NB4 (cell line): ENCODE results near the gene PANK2.
"Not testable (repeated sequence)": the region's sequence is repeated elsewhere in the genome, so short reads cannot be mapped to it uniquely, and the experiment has no call there.

Source experiments
- DNase-seq: peaks from one replicate; pipeline ENCODE4 v3.0.0; 2010; ENCODE audit warnings: low read depth
- H3K4me3 ChIP-seq: one replicate; pipeline ENCODE4 v1.5.1; 2011; ENCODE audit warnings: mild to moderate bottlenecking, low read depth, low read length, moderate library complexity
- MYC ChIP-seq: IDR thresholded peaks from 2 replicates; pipeline ENCODE4 v1.6.1; 2011; ENCODE audit warnings: low read depth, low read length
- POLR2A ChIP-seq: IDR thresholded peaks from 2 replicates; pipeline ENCODE4 v1.6.1; 2011; ENCODE audit warnings: mild to moderate bottlenecking; ENCODE audit not compliant: insufficient read length; ENCODE audit errors: extremely low read depth
- TF ChIP-seq, protein P1 (sequence below): IDR thresholded peaks from one replicate; pipeline ENCODE4 v1.5.1; 2012; ENCODE audit warnings: low read depth, low read length
- TF ChIP-seq, protein P2 (sequence below): IDR thresholded peaks from 2 replicates; pipeline ENCODE4 v1.6.1; 2011; ENCODE audit warnings: low read depth, low read length

Gene PANK2

DNA sequence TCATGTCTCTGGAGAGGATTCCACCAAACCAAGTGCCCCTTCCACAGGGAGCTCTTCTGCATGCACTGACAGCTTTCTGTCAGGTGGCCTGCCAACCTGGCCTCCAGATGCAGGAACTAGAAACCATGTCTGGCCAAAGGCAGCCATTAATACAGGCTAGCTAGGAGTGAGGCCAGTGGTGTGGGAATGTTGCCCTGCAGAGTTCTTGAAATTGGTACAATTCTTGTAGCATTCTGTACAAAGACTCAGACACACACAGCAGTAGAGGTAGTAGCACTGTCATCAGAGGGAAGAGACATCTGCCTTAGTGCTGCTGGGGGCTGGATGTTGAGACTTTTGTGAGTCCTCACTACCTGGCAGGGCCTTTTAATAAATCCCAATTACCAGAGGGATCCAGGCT lies 77.4 kb downstream of the PANK2 start:
- no peak for DNase-seq
- TF ChIP-seq, protein P1, sequence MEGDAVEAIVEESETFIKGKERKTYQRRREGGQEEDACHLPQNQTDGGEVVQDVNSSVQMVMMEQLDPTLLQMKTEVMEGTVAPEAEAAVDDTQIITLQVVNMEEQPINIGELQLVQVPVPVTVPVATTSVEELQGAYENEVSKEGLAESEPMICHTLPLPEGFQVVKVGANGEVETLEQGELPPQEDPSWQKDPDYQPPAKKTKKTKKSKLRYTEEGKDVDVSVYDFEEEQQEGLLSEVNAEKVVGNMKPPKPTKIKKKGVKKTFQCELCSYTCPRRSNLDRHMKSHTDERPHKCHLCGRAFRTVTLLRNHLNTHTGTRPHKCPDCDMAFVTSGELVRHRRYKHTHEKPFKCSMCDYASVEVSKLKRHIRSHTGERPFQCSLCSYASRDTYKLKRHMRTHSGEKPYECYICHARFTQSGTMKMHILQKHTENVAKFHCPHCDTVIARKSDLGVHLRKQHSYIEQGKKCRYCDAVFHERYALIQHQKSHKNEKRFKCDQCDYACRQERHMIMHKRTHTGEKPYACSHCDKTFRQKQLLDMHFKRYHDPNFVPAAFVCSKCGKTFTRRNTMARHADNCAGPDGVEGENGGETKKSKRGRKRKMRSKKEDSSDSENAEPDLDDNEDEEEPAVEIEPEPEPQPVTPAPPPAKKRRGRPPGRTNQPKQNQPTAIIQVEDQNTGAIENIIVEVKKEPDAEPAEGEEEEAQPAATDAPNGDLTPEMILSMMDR: no peak
- no peak for TF ChIP-seq POLR2A
- TF ChIP-seq, protein P2, sequence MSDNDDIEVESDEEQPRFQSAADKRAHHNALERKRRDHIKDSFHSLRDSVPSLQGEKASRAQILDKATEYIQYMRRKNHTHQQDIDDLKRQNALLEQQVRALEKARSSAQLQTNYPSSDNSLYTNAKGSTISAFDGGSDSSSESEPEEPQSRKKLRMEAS: no peak

GRCh38 chr20:3970016-3970415 lies 80.8 kb downstream of the PANK2 start:
- no peak for DNase-seq
- no peak overlapping the region for H3K4me3 ChIP-seq
- TF ChIP-seq POLR2A: no peak

More for the DNA sequence above, 77.4 kb downstream of the PANK2 start:
- no peak overlapping the region for H3K4me3 ChIP-seq

GRCh38 chr20:3971145-3971544 lies 82.0 kb downstream of the PANK2 start:
- TF ChIP-seq, protein P2: no peak
- no peak for TF ChIP-seq POLR2A
- no peak for TF ChIP-seq MYC
- TF ChIP-seq, protein P1: no peak
- DNase-seq: no peak
- no peak overlapping the region for H3K4me3 ChIP-seq

- DNase-seq: no peak
- H3K4me3 ChIP-seq: no peak overlapping the region
Measured at GRCh38 chr20:3972161-3972560, 83.0 kb downstream of the PANK2 start.

DNA sequence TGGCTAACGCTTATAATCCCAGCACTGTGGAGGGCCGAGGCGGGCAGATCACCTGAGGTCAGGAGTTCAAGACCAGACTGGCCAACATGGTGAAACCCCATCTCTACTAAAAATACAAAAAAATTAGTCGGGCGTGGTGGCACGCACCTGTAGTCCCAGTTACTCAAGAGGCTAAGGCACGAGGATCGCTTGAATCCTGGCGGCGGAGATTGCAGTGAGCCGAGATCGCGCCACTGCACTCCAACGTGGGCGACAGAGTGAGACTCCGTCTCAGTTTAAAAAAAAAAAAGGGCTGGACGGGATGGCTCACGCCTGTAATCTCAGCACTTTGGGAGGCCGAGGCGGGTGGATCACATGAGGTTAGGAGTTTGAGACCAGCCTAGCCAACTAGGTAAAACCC lies 83.4 kb downstream of the PANK2 start:
- H3K4me3 ChIP-seq, DNase-seq: not testable (repeated sequence)

More at GRCh38 chr20:3972161-3972560, 83.0 kb downstream of the PANK2 start:
- TF ChIP-seq, protein P1: no peak
- TF ChIP-seq MYC (no peak), POLR2A (no peak)
- TF ChIP-seq, protein P2: no peak

- TF ChIP-seq POLR2A (no peak), MYC (no peak)
- TF ChIP-seq, protein P1: no peak
- TF ChIP-seq, protein P2: no peak
- no peak for DNase-seq
- H3K4me3 ChIP-seq: no peak overlapping the region
Measured at GRCh38 chr20:3973705-3974104, 84.5 kb downstream of the PANK2 start.

DNA sequence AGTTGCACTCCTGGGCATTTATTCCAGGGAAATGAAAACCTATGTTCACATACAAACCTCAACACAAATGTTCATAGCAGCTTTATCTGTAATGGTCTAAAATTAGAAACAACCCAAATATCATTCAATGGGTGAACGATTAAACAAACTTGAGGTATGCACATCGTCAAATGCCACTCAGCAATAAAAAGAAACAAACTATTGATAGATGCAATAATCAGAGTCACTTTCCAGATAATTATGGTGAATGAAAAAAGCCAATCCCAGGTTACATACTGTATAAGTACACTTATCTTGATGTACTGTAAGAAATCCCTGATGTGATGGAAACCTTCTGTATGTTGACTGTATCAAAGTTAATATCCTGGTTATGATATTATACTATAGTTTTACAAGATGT lies 87.3 kb downstream of the PANK2 start:
- no peak for TF ChIP-seq POLR2A
- TF ChIP-seq, protein P1: no peak
- H3K4me3 ChIP-seq: no peak overlapping the region
- DNase-seq: no peak
